Measurements from ENCODE around the gene WDHD1. TPM values are rescaled to one million over a fixed set of nuclear protein-coding genes. Genes with fewer than 3 reads are reported as not detected.
A peak's percentile ranks its signal among the peaks of the same experiment; 100 is the strongest.
"Not testable (repeated sequence)": the region's sequence is repeated elsewhere in the genome, so short reads cannot be mapped to it uniquely, and the experiment has no call there.

Gene WDHD1
- polyA plus RNA-seq (ENCODE audit: insufficient read length in 3 of 3): 10 to 100 TPM; 16.1 to 19.0 (median 18.4) TPM
- long read RNA-seq, donor 1, partial matches to known transcripts: 0 of 1 reads
- long read RNA-seq, donor 1, other reads (novel, unspliced or antisense): 0 of 1 reads
- long read RNA-seq, donor 2, full-length matches to known transcripts: 1 of 1 reads
- long read RNA-seq, donor 2, partial matches to known transcripts: 0 of 1 reads
- long read RNA-seq, donor 2, other reads (novel, unspliced or antisense): 0 of 1 reads
- long read RNA-seq, donor 3: 0 reads
- long read RNA-seq, donor 4, full-length matches to known transcripts: 1 of 1 reads
- long read RNA-seq, donor 4, partial matches to known transcripts: 0 of 1 reads
- long read RNA-seq, donor 4, other reads (novel, unspliced or antisense): 0 of 1 reads
- long read RNA-seq, donor 5: 0 reads
- long read RNA-seq, donor 6: 0 reads
- long read RNA-seq, donor 7, partial matches to known transcripts: 0 of 1 reads
- long read RNA-seq, donor 7, other reads (novel, unspliced or antisense): 0 of 1 reads
- long read RNA-seq, donor 8, full-length matches to known transcripts: 1 of 1 reads
- long read RNA-seq, donor 8, partial matches to known transcripts: 0 of 1 reads
- long read RNA-seq, donor 8, other reads (novel, unspliced or antisense): 0 of 1 reads
- long read RNA-seq, donor 9, full-length matches to known transcripts: 2 of 2 reads
- long read RNA-seq, donor 9, partial matches to known transcripts: 0 of 2 reads
- long read RNA-seq, donor 9, other reads (novel, unspliced or antisense): 0 of 2 reads
- long read RNA-seq, donor 10: 0 reads
- long read RNA-seq, donor 11, full-length matches to known transcripts: 1 of 1 reads
- long read RNA-seq, donor 11, partial matches to known transcripts: 0 of 1 reads
- long read RNA-seq, donor 11, other reads (novel, unspliced or antisense): 0 of 1 reads
- long read RNA-seq, donor 12, full-length matches to known transcripts: 1 of 198 reads
- long read RNA-seq, donor 12, partial matches to known transcripts: 130 of 198 reads
- long read RNA-seq, donor 12, other reads (novel, unspliced or antisense): 67 of 198 reads
- long read RNA-seq, donor 13, partial matches to known transcripts: 153 of 170 reads
- long read RNA-seq, donor 13, other reads (novel, unspliced or antisense): 17 of 170 reads
- long read RNA-seq, donor 14: 0 reads
- long read RNA-seq, donor 15: 0 reads
- long read RNA-seq, donor 16: 0 reads

DNA sequence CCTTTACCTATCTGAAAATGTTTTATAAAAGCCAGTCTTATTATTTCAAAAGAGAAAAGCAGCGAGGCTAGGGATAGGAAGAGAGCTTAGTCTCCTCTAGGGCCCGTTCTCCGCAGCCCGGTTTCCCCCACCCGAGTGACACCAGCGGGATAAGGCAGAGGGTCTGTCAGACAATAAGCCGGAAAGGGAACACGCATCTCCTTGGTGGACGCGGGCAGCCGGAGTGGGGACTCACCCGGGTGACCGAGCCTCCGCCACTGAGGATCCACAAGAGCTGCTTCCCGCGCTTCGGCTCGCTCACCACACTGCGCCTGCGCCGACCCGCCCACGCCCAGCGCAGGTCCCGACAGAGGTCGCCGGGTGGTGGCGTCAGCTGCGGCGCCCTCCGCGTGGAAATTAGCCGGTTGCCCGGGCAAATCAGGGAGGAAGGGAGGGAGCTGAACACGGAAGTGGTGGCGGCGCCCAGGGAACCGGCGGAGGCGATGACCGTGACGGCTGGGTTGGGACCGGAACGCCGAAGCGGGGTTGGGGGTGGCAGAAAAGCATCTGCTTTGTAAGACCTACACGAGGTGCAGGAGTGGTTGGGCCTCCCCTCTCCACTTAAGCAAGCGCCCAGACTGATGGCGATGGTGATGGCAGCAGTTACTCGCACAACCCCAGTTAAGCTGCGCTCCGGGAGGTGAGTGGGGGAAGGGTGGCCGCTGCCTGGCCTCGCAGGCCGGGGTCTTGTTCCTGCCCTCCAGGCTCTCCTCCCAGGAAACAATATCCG lies at the start of gene WDHD1, which contains the start of gene SOCS4:
Gene WDHD1 (minus strand): TSS at position 307 of the 769 bp plus-strand sequence. CDS start 312 bp downstream, outside the sequence.
Gene SOCS4 (plus strand): TSS at position 444 of the 769 bp plus-strand sequence. CDS start 15,806 bp downstream, outside the sequence.
- peak; percentile 92 for DNase-seq

DNA sequence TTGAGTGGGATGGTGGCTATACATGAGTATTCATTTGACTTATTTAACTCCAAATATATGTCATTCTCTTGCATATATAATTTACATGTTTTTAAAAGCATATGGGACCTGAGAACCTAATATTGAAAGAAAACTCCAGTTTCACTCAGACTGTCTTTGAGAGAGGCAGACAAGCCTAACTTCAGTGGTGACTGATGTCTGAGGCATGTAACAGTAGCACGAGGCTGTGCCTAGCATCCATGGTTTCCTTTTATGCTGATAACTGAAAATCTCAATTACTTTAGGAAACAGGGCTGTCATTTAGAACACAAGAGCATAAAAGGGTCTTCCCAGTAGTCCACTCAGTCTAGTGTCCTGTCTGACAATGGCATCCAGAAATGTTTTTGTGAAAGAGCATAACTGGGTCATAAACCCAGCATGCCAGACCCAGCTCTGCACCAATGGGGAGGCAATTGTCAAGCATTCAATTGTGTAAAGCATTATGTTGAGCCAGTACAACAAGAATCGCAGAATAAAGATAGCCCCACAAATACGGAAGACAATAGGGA lies 48.8 kb upstream of the WDHD1 start:
- no peak for DNase-seq

DNA sequence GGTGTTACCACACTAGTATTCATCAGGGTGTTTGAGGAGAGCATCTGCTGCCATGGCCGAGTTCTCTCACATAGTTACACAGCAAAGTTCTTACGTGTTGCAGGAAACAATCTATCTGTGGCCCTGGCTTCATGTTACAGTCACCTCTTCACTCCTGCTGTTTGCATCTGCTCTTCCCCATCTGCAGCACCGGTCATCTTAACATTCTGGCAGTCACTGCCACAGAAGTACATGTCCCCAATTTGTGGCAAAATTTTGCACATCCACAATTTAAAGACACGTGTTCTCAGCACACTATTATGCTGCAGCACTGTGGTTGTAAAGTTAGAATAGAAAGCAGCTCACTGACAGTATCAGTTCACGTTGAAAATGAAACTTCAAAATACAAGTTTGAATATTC lies 47.8 kb upstream of the WDHD1 start:
- no peak for DNase-seq

- DNase-seq: no peak
These were observed 47.0 kb upstream of the WDHD1 start for GRCh38 chr14:55073856-55074255.

DNA sequence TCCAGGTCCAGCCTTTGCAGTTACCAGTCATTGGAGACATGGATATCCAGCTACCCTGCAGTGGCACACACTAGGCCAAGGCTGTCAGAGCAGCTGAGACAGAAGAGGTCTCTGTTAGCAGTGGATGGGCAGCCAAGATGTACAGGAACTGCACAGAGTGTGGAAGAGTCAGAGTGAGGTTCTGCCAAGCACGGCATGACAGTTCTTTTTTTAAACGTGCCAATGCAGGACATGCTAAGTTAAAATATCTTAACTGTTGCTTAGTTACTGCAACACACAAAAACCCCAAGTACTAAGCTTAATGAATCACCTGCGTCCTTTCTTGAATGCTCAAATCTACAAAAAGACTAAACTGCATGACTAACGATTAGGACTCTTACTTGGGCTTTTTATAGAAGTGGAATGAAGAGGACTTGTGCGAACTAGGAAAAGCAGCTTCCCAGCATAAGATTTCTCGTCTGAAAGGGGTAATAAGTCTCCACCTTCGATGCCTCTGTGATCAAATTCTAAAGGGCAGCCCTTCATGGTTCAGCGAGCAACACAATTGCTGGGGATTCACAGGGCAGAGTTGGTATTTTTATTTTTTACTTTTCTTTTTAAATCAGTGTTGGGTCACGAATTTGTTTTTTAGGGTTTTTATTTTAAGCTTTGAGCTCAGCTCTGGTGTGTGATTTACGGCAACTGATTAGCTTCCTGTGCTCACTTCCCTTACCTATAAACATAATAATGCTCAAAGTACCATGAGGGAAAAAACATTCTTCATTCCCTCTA lies 45.2 kb upstream of the WDHD1 start:
- no peak for DNase-seq

- no peak for DNase-seq
These were observed 44.1 kb upstream of the WDHD1 start for GRCh38 chr14:55070981-55071411.

- no peak for DNase-seq
These were observed 39.3 kb upstream of the WDHD1 start for GRCh38 chr14:55066223-55066622.

GRCh38 chr14:55065411-55065810 lies 38.5 kb upstream of the WDHD1 start:
- no peak for DNase-seq

DNA sequence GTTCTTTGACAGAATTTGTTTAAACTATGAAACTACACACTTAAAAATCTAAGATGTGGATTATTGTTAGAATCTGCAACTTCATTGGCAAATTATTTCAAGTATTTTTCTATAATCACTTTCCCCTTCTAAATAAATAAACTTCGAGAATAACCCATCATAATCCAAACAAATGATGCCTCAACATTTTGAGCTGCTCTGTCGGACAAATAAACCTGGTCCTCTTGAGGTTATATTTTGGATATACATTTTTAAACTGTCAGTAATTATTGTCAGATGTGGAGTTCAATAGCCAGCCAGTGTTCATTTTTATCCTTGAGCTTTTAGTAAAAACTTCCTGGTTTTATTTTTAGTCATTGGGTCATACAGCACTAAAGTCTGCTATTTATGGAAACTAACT lies 38.0 kb upstream of the WDHD1 start:
- DNase-seq: not testable (repeated sequence)

- DNase-seq: no peak
These were observed 35.8 kb upstream of the WDHD1 start for GRCh38 chr14:55062517-55063351.

- no peak for DNase-seq
These were observed 32.4 kb upstream of the WDHD1 start for GRCh38 chr14:55059333-55059732.

GRCh38 chr14:55057919-55058318 lies 31.0 kb upstream of the WDHD1 start:
- DNase-seq: no peak

DNA sequence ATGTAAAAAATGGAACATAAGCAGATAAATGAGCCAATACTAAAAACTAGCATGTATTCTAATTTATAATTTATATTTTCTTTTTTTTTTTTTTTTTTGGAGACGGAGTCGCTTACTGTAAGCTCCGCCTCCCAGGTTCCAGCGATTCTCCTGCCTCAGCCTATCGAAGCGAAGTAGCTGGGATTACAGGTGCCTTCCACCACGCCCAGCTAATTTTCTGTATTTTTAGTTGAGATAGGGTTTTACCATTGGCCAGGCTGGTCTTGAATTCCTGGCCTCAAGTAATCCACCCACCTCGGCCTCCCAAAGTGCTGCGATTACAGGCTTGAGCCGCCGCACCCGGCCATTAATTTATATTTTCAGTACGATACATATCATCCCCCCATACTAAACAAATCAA lies 27.2 kb upstream of the WDHD1 start:
- no peak for DNase-seq

- DNase-seq: no peak
These were observed 26.6 kb upstream of the WDHD1 start for GRCh38 chr14:55053500-55053899.

GRCh38 chr14:55053018-55053417 lies 26.1 kb upstream of the WDHD1 start:
- DNase-seq: no peak

GRCh38 chr14:55052269-55052930 lies 25.5 kb upstream of the WDHD1 start:
- DNase-seq: peak; percentile 21

DNA sequence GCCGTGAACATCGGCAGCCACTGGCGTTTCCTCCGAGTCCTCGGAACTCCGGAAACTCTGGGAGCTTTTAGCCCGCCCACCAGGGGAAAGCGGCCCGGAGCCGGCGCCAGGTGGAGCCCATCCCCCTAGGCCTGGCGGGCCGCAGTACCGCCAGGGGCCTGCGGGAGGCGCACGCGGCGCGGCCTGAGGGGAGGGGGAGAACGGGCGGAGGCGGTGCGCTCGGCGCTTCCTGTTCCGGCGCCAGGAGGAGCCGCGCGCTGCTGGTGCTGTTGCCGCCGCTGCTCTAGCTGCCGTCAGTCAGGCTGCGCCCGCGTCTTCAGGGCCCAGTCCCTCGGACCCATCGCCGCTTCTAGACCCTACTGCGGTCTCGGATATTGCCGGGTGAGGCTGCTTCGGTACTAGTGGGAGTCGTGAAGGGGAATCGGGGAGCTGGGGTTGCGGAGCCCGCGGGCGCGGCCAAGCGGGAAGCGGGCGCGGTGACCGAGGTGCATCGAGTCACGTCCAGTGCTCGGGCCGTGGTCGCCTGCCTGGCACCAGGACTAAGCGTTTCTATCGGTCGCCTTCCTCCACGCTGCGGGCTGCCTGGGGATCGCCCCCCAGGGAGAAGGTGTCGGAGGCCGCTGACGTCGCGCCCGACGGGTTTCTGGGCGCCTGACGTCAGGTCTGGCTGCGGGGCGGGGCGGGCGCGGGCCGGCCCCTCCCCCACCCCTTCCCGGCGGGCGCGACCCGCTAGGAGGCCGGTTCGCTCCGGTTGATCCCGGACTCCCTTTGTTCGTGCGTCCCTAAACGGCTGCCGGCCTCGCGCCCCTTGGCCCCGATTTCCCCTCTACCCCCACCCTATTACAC lies 24.7 kb upstream of the WDHD1 start, which contains the start of gene MAPK1IP1L:
Gene MAPK1IP1L (plus strand): TSS at position 225 of the 846 bp plus-strand sequence. CDS start 10,037 bp downstream, outside the sequence.
- DNase-seq: peak; percentile 94

- no peak for DNase-seq
These were observed 24.2 kb upstream of the WDHD1 start for GRCh38 chr14:55051165-55051422.
